ENCODE results near the gene NELFE. TPM values are rescaled to one million over a fixed set of nuclear protein-coding genes. Genes with fewer than 3 reads are reported as not detected.
"Not testable (repeated sequence)": the region's sequence is repeated elsewhere in the genome, so short reads cannot be mapped to it uniquely, and the experiment has no call there.

The NELFE gene
- total RNA-seq, 1 donor from 2014 or later, result 129 TPM

GRCh38 chr6:31935823-31936222, 22.9 kb downstream of the NELFE start:
- Mint-ChIP-seq H3K27ac (no peak overlapping the region), H3K4me1 (peaks cover 8% of the 10 kb centered on the region), H3K4me3 (no peak overlapping the region), H3K9me3 (peaks cover 8% of the 10 kb centered on the region), H3K27me3 (ENCODE audit: insufficient read depth, low read depth) (peaks cover 14% of the 10 kb centered on the region), H3K36me3 (no peaks in the 10 kb centered on the region)
- Histone ChIP-seq H3F3A (ENCODE audit: low read depth) (no peaks in the 10 kb centered on the region), H3K4me3 (no peak overlapping the region), H3K27ac (no peak overlapping the region), H3K4me2 (no peak overlapping the region), H3K9ac (no peak overlapping the region), H2AFZ (replicated peaks) (no peak overlapping the region), H3K4me1 (peaks cover 4% of the 10 kb centered on the region), H3K9me3 (ENCODE audit: low read depth) (no peaks in the 10 kb centered on the region), H3K79me2 (ENCODE audit: low read depth) (no peaks in the 10 kb centered on the region), H4K20me1 (ENCODE audit: low read depth) (no peaks in the 10 kb centered on the region), H3K27me3 (no peaks in the 10 kb centered on the region), H3K36me3 (no peaks in the 10 kb centered on the region)
- TF ChIP-seq EZH2 (IDR thresholded peaks at IDR 0.05) (no peak), EZH2phosphoT487 (IDR thresholded peaks at IDR 0.05) (no peak)
- TF ChIP-seq, protein P1, sequence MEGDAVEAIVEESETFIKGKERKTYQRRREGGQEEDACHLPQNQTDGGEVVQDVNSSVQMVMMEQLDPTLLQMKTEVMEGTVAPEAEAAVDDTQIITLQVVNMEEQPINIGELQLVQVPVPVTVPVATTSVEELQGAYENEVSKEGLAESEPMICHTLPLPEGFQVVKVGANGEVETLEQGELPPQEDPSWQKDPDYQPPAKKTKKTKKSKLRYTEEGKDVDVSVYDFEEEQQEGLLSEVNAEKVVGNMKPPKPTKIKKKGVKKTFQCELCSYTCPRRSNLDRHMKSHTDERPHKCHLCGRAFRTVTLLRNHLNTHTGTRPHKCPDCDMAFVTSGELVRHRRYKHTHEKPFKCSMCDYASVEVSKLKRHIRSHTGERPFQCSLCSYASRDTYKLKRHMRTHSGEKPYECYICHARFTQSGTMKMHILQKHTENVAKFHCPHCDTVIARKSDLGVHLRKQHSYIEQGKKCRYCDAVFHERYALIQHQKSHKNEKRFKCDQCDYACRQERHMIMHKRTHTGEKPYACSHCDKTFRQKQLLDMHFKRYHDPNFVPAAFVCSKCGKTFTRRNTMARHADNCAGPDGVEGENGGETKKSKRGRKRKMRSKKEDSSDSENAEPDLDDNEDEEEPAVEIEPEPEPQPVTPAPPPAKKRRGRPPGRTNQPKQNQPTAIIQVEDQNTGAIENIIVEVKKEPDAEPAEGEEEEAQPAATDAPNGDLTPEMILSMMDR (IDR thresholded peaks at IDR 0.05), result no peak
- DNase-seq (ENCODE audit: low spot score), result no peak

DNA sequence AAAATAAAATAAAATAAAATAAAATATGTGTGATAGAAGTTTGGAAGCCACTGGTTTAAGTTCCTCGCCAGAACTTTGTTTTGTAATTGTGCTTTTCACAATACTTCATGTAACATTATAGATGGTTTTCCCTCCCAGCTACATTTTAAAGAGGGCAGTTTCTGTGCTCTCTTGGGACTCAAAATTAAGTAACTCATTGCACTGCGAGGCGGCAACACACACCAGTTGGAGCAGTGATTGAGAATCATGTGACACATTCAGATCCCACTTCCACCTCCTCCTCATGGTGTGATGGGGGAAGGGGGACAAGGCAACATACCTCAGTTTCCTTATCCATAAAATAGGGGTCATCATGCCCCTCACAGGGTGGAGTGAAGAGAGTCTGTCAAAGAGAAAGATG, 23.8 kb downstream of the NELFE start:
- Mint-ChIP-seq H3K4me1 (peaks cover under 1% of the 10 kb centered on the region), H3K27ac (no peak overlapping the region), H3K9me3 (peaks cover 8% of the 10 kb centered on the region), H3K4me3 (no peak overlapping the region), H3K27me3 (ENCODE audit: insufficient read depth, low read depth) (peaks cover 11% of the 10 kb centered on the region), H3K36me3 (no peaks in the 10 kb centered on the region)
- H3K36me3 ChIP-seq, result no peaks in the 10 kb centered on the region
- no peak overlapping the region for H2AFZ ChIP-seq (replicated peaks)
- no peaks in the 10 kb centered on the region for H3K27me3 ChIP-seq
- DNase-seq (ENCODE audit: low spot score), result no peak
- H3K4me1 ChIP-seq, result no peaks in the 10 kb centered on the region
- TF ChIP-seq, protein P1 (IDR thresholded peaks at IDR 0.05), result no peak
- TF ChIP-seq EZH2 (IDR thresholded peaks at IDR 0.05) (no peak), EZH2phosphoT487 (IDR thresholded peaks at IDR 0.05) (no peak)
- no peak overlapping the region for H3K9ac ChIP-seq
- H4K20me1 ChIP-seq (ENCODE audit: low read depth), result no peaks in the 10 kb centered on the region
- no peak overlapping the region for H3K4me3 ChIP-seq
- no peak overlapping the region for H3K27ac ChIP-seq
- no peaks in the 10 kb centered on the region for H3F3A ChIP-seq (ENCODE audit: low read depth)
- no peaks in the 10 kb centered on the region for H3K79me2 ChIP-seq (ENCODE audit: low read depth)
- no peak overlapping the region for H3K4me2 ChIP-seq
- H3K9me3 ChIP-seq (ENCODE audit: low read depth), result no peaks in the 10 kb centered on the region

DNA sequence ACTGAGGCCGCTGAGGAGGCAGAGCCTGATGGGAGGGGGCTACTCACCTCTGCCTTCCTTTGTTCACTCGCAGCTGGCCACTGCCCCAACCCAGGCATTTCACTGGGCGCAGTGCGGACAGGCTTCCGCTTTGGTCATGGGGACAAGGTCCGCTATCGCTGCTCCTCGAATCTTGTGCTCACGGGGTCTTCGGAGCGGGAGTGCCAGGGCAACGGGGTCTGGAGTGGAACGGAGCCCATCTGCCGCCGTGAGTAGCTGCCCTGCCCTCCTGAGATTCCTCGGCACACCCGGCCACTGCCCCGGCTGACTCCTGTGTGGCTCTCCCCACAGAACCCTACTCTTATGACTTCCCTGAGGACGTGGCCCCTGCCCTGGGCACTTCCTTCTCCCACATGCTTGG, 25.2 kb downstream of the NELFE start:
- H2AFZ ChIP-seq (replicated peaks), result no peak overlapping the region
- no peak for DNase-seq (ENCODE audit: low spot score)
- no peak for TF ChIP-seq EZH2phosphoT487 (IDR thresholded peaks at IDR 0.05)
- no peak for TF ChIP-seq EZH2 (IDR thresholded peaks at IDR 0.05)
- TF ChIP-seq, protein P1 (IDR thresholded peaks at IDR 0.05), result no peak
- H3K27ac ChIP-seq, result no peak overlapping the region
- no peaks in the 10 kb centered on the region for H3K36me3 ChIP-seq
- peaks cover 11% of the 10 kb centered on the region for H3K27me3 Mint-ChIP-seq (ENCODE audit: insufficient read depth, low read depth)
- peaks cover 8% of the 10 kb centered on the region for H3K9me3 Mint-ChIP-seq
- no peaks in the 10 kb centered on the region for H3K27me3 ChIP-seq
- H3K4me3 ChIP-seq, result no peak overlapping the region
- H3K4me1 ChIP-seq, result no peaks in the 10 kb centered on the region
- no peak overlapping the region for H3K9ac ChIP-seq
- H3K27ac Mint-ChIP-seq, result peak overlapping the region; percentile 50
- H3K9me3 ChIP-seq (ENCODE audit: low read depth), result no peaks in the 10 kb centered on the region
- H4K20me1 ChIP-seq (ENCODE audit: low read depth), result no peaks in the 10 kb centered on the region
- H3K4me3 Mint-ChIP-seq, result no peak overlapping the region
- no peaks in the 10 kb centered on the region for H3K79me2 ChIP-seq (ENCODE audit: low read depth)
- no peak overlapping the region for H3K4me2 ChIP-seq
- H3F3A ChIP-seq (ENCODE audit: low read depth), result no peaks in the 10 kb centered on the region
- H3K4me1 Mint-ChIP-seq, result no peaks in the 10 kb centered on the region
- H3K36me3 Mint-ChIP-seq, result no peaks in the 10 kb centered on the region

DNA sequence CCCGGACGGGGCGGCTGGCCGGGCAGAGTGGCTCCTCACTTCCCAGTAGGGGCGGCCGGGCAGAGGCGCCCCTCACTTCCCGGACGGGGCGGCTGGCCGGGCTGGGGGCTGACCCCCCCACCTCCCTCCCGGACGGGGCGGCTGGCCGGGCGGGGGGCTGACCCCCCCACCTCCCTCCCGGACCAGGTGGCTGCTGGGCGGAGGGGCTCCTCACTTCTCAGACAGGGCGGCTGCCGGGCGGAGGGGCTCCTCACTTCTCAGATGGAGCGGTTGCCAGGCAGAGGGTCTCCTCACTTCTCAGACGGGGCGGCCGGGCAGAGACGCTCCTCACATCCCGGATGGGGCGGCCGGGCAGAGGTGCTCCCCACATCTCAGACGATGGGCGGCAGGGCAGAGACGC, 26.6 kb downstream of the NELFE start:
- not testable (repeated sequence) for H3K4me1 ChIP-seq; H3K36me3 ChIP-seq; H3K4me2 ChIP-seq; H3K27me3 ChIP-seq; H3K4me3 Mint-ChIP-seq; H3K27ac ChIP-seq; H3K4me1 Mint-ChIP-seq; H3K9me3 Mint-ChIP-seq; H3K27ac Mint-ChIP-seq; H3K9me3 ChIP-seq (ENCODE audit: low read depth); H3K9ac ChIP-seq; H3K79me2 ChIP-seq (ENCODE audit: low read depth); H3K4me3 ChIP-seq; H3F3A ChIP-seq (ENCODE audit: low read depth); DNase-seq (ENCODE audit: low spot score); H4K20me1 ChIP-seq (ENCODE audit: low read depth); H2AFZ ChIP-seq (replicated peaks); H3K36me3 Mint-ChIP-seq
- peaks cover 16% of the 10 kb centered on the region for H3K27me3 Mint-ChIP-seq (ENCODE audit: insufficient read depth, low read depth)

Data from neural progenitor cell (in vitro differentiated cells).